ENCODE results near the gene NLK.
"Not testable (repeated sequence)": the region's sequence is repeated elsewhere in the genome, so short reads cannot be mapped to it uniquely, and the experiment has no call there.

NLK gene

DNA sequence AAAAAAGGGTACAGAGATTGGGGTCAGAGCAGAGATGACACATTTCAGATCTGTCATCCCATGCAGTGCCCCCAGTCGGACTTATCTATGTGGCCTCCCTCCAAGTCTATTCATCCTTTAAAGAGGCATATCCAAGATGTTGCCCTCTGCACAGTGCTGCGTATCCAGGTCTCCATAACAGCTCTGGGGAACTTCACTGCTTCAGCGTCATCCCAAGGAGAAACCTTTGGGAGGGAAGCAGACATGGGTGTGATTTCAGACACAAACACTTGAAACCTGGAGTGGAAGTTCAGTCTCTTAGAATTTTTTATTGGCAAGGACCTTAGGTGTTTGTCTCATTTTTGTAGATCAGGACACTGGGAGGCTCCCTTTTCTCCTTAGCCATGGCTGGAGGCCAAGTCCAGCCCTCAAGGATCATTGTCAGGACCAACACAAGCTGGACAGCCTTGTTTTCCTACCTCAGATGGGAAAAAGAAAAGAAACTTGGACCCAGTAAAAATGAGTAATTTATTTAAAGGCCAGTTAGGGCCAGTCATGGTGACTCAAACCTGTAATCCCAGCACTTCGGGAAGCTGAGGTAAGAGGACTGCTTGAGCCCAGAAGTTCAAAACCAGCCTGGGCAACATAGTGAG lies 23.9 kb upstream of the NLK start:
- in situ Hi-C loops (cut with HindIII; ENCODE audit: low sequenced_read_pairs) = no loop called here
- DNase-seq (ENCODE audit: low read depth, low spot score) = no peak
- TF ChIP-seq CTCF (IDR thresholded peaks at IDR 0.05; ENCODE audit: low read depth, low read length) = no peak
- H3K4me3 ChIP-seq (ENCODE audit: low read depth, low read length) = no peak overlapping the region

- in situ Hi-C loops (cut with HindIII; ENCODE audit: low sequenced_read_pairs) = no loop called here
- H3K4me3 ChIP-seq (ENCODE audit: low read depth, low read length) = no peak overlapping the region
- TF ChIP-seq CTCF (IDR thresholded peaks at IDR 0.05; ENCODE audit: low read depth, low read length) = no peak
- DNase-seq (ENCODE audit: low read depth, low spot score) = no peak
These were observed 22.0 kb upstream of the NLK start for GRCh38 chr17:28020515-28020914.

DNA sequence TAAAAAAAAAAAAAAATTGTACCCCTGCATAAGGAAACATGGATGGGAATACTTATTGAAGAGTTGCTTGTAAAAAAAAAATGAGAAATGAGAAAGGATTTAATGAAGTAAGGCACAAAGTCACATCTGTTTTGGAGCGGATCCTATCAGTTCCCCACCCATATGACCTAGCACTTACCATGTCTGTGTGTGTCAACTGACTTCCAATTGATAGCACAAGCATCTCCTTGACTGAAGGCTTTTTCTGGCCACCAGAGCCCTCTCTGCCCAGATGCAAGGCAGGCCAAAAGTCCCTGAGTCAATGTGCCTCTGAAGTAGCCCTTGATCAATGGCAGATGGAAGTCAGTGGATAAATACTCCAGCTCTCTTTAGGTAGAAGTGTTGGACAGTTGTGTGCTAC lies 13.4 kb upstream of the NLK start:
- in situ Hi-C loops (cut with HindIII; ENCODE audit: low sequenced_read_pairs) = no loop called here
- no peak for TF ChIP-seq CTCF (IDR thresholded peaks at IDR 0.05; ENCODE audit: low read depth, low read length)
- no peak for DNase-seq (ENCODE audit: low read depth, low spot score)
- H3K4me3 ChIP-seq (ENCODE audit: low read depth, low read length) = no peak overlapping the region

- no peak for DNase-seq (ENCODE audit: low read depth, low spot score)
- in situ Hi-C loops (cut with HindIII; ENCODE audit: low sequenced_read_pairs) = no loop called here
- H3K4me3 ChIP-seq (ENCODE audit: low read depth, low read length) = no peak overlapping the region
- no peak for TF ChIP-seq CTCF (IDR thresholded peaks at IDR 0.05; ENCODE audit: low read depth, low read length)
These were observed 12.1 kb upstream of the NLK start for GRCh38 chr17:28030386-28030785.

- no peak for TF ChIP-seq CTCF (IDR thresholded peaks at IDR 0.05; ENCODE audit: low read depth, low read length)
- DNase-seq (ENCODE audit: low read depth, low spot score) = no peak
- in situ Hi-C loops (cut with HindIII; ENCODE audit: low sequenced_read_pairs) = no loop called here
- H3K4me3 ChIP-seq (ENCODE audit: low read depth, low read length) = no peak overlapping the region
These were observed 11.3 kb upstream of the NLK start for GRCh38 chr17:28031174-28031573.

DNA sequence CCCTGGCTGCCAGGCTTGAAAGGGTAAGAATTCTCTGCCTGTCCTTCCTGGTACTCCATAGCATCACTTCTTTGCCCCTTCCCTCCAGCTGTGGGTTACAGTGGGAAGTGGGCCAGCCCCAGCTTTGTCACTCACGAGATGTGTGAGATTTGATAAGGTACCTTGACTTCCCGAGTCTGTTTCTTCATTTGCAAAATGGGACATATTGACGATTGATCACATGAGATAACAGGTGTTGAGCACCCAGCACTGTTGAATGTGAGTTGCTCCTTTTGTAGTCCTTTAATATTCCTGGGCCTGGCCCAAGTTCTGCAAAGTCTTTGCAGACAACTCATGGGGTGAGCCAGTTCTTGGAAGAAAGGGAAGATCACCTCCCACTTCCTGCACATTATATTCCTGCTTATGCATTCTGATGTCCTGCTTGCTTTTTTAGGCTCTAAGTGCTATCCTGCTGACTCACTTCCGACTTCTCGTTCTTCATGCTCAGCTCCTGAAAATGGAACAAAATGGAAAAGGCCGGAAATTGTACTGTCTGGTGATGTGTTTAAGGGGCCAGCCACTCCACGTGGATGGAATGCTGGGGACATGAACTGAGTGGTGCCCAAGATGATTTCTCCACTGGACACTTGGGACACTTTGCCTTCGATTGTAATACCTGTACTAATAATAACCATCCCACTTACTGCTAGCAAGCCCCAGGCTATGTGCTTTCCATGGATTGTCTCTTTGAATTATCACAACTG lies 8.3 kb upstream of the NLK start:
- H3K4me3 ChIP-seq (ENCODE audit: low read depth, low read length) = no peak overlapping the region
- in situ Hi-C loops (cut with HindIII; ENCODE audit: low sequenced_read_pairs) = no loop called here
- DNase-seq (ENCODE audit: low read depth, low spot score) = peak; percentile 82
- TF ChIP-seq CTCF (IDR thresholded peaks at IDR 0.05; ENCODE audit: low read depth, low read length) = no peak

GRCh38 chr17:28035452-28035851 lies 7.0 kb upstream of the NLK start:
- DNase-seq (ENCODE audit: low read depth, low spot score); in situ Hi-C loops (cut with HindIII; ENCODE audit: low sequenced_read_pairs); H3K4me3 ChIP-seq (ENCODE audit: low read depth, low read length): not testable (repeated sequence)

DNA sequence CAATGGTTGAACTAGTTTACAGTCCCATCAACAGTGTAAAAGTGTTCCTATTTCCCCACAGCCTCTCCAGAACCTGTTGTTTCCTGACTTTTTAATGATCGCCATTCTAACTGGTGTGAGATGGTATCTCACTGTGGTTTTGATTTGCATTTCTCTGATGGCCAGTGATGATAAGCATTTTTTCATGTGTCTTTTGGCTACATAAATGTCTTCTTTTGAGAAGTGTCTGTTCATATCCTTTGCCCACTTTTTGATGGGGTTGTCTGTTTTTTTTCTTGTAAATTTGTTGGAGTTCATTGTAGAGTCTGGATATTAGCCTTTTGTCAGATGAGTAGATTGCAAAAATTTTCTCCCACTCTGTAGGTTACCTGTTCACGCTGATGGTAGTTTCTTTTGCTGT lies 6.6 kb upstream of the NLK start:
- H3K4me3 ChIP-seq (ENCODE audit: low read depth, low read length); in situ Hi-C loops (cut with HindIII; ENCODE audit: low sequenced_read_pairs); DNase-seq (ENCODE audit: low read depth, low spot score): not testable (repeated sequence)

All from astrocyte of the spinal cord (primary cell).